Calu3 (cell line): ENCODE data around the gene ATPAF1. TPM values are rescaled to one million over a fixed set of nuclear protein-coding genes. Genes with fewer than 3 reads are reported as not detected.

Experiments used
- BruUV-seq: library from RNA; stranded (reverse); fragments of 400-500 nt; replicated peaks from 2 replicates; lab custom pipeline; 2021; lab: Mats Ljungman, UMichigan
- CTCF ChIA-PET: fragments of 300-600 bp; sonication (Branson Sonifier 250); formaldehyde crosslinking; loops from one replicate; lab custom pipeline; 2022; ENCODE audit warnings: antibody characterized with exemption; lab: Charles Lee
- DNase-seq: peaks from one replicate; pipeline ENCODE4 v3.0.0; 2022
- H3K27ac Mint-ChIP-seq: one replicate; pipeline ENCODE4 v1.8.0; 2022; ENCODE audit warnings: mixed read lengths; ENCODE audit not compliant: unreplicated experiment
- H3K27me3 Mint-ChIP-seq: one replicate; pipeline ENCODE4 v1.8.0; 2022; ENCODE audit warnings: mixed read lengths; ENCODE audit not compliant: unreplicated experiment
- H3K36me3 Mint-ChIP-seq: one replicate; pipeline ENCODE4 v1.8.0; 2022; ENCODE audit warnings: mild to moderate bottlenecking, moderate library complexity, mixed read lengths; ENCODE audit not compliant: insufficient read depth, unreplicated experiment
- H3K4me1 Mint-ChIP-seq: one replicate; pipeline ENCODE4 v1.8.0; 2022; ENCODE audit warnings: mild to moderate bottlenecking, low read depth, mixed read lengths; ENCODE audit not compliant: unreplicated experiment
- H3K4me3 Mint-ChIP-seq: one replicate; pipeline ENCODE4 v1.8.0; 2022; ENCODE audit warnings: mild to moderate bottlenecking, low read depth, moderate library complexity, mixed read lengths; ENCODE audit not compliant: unreplicated experiment
- H3K9me3 Mint-ChIP-seq: one replicate; pipeline ENCODE4 v1.8.0; 2022; ENCODE audit warnings: low read depth, mixed read lengths; ENCODE audit not compliant: unreplicated experiment
- CTCF ChIP-seq: fragments of 200-600 bp; IDR thresholded peaks from one replicate; pipeline ENCODE4 v1.8.0; 2022; ENCODE audit warnings: antibody characterized with exemption; ENCODE audit not compliant: unreplicated experiment
- intact Hi-C: fragments of 100-400 bp; cut with micrococcal nuclease; formaldehyde crosslinking; loops from one replicate; pipeline ENCODE4 v1.10.0; 2022; ENCODE audit not compliant: unreplicated experiment
- total RNA-seq: library from RNA; stranded (reverse); gene quantifications from 2 replicates; pipeline ENCODE4 v1.2.3, GENCODE V29; 2022

The ATPAF1 gene
- total RNA-seq, 1 experiment from 2014 or later, result 34.5 TPM

DNA sequence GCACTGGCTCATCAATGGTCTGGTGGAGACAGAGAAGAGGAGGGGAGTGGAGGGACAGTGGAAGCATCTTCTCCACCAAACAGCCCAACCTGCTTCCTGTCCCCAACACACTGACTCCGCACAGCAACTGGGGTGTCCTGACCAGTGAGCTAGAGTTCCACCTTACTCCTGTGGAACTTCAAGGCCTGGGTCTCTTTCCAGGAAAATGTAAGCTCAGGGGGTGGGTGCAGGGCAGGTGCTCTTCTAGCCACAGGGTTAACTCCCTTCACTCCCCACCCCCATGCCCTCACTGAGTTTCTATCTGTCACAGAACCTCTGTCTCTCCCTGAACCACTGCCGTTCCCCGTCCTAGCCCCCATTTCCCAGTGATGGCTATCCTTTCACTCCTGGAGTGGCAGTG, 52.4 kb downstream of the ATPAF1 start:
- Mint-ChIP-seq H3K4me3 (peak overlapping the region; percentile 90), H3K27ac (peak overlapping the region; percentile 62), H3K27me3 (peaks cover 12% of the 10 kb centered on the region), H3K36me3 (peaks cover 14% of the 10 kb centered on the region), H3K4me1 (peaks cover 15% of the 10 kb centered on the region), H3K9me3 (no peaks in the 10 kb centered on the region)
- no peak for DNase-seq
- no TSS peak for BruUV-seq
- intact Hi-C loops, result no loop called here
- CTCF ChIA-PET, result interaction anchor here (0.6 to 1.0 kb wide), 2 partner anchors 19 to 93 kb away, joined by 3 to 5 read pairs; no protein-coding TSS in a partner anchor
- TF ChIP-seq CTCF, result no peak

DNA sequence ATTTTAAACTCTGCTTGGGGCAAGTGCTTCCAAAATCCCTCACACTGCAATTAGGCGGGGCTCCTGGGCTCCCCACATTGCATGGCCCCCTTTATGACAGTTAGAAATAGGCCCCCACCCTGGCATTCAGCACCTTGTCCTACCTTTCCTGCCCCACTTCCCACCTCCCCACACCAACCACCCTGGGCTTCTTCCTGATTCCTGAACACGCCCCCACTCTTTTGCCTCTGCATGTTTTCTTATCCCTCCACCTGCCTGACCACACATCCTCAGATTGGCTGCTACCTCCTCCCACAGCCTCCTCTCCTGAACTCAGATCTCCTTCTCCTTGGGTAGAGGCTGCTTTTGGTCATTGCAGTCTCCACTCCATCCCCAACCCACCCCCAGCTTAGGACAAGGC, 53.1 kb downstream of the ATPAF1 start:
- DNase-seq, result no peak
- TF ChIP-seq CTCF, result no peak
- Mint-ChIP-seq H3K4me1 (peaks cover 15% of the 10 kb centered on the region), H3K27me3 (peaks cover 12% of the 10 kb centered on the region), H3K9me3 (no peaks in the 10 kb centered on the region), H3K27ac (no peak overlapping the region), H3K36me3 (peaks cover 14% of the 10 kb centered on the region), H3K4me3 (peak overlapping the region; percentile 90)
- intact Hi-C loops, result no loop called here
- BruUV-seq, result no TSS peak
- CTCF ChIA-PET, result interaction anchor here (1.0 kb wide), 1 partner anchor 20 kb away, joined by 5 read pairs; no protein-coding TSS in a partner anchor

GRCh38 chr1:46614604-46614984, 53.6 kb downstream of the ATPAF1 start:
- no TSS peak for BruUV-seq
- Mint-ChIP-seq H3K27me3 (peaks cover 12% of the 10 kb centered on the region), H3K4me3 (no peak overlapping the region), H3K27ac (no peak overlapping the region), H3K36me3 (peaks cover 14% of the 10 kb centered on the region), H3K4me1 (peaks cover 15% of the 10 kb centered on the region), H3K9me3 (no peaks in the 10 kb centered on the region)
- CTCF ChIA-PET, result interaction anchor here (1.7 kb wide), 1 partner anchor 11 kb away, joined by 10 read pairs; the partner anchor contains the start of gene MKNK1
- DNase-seq, result no peak
- intact Hi-C loops, result no loop called here
- TF ChIP-seq CTCF, result no peak

- CTCF ChIA-PET, result interaction anchor here (1.7 kb wide), 1 partner anchor 10 kb away, joined by 10 read pairs; the partner anchor contains the start of gene MKNK1
- Mint-ChIP-seq H3K9me3 (no peaks in the 10 kb centered on the region), H3K36me3 (peaks cover 14% of the 10 kb centered on the region), H3K27me3 (peaks cover 11% of the 10 kb centered on the region), H3K4me1 (peaks cover 15% of the 10 kb centered on the region), H3K4me3 (no peak overlapping the region), H3K27ac (no peak overlapping the region)
- no peak for DNase-seq
- BruUV-seq, result no TSS peak
- TF ChIP-seq CTCF, result no peak
- intact Hi-C loops, result no loop called here
Measured at GRCh38 chr1:46613661-46614603, 54.2 kb downstream of the ATPAF1 start.
